Measurements from ENCODE around the gene HM13. TPM values are rescaled to one million over a fixed set of nuclear protein-coding genes. Genes with fewer than 3 reads are reported as not detected.

The HM13 gene
- total and polyA plus RNA-seq, 8 donors: 139 to 286 (median 184) TPM

GRCh38 chr20:31550099-31550498, 35.9 kb downstream of the HM13 start:
- no peak for TF ChIP-seq CTCF (IDR thresholded peaks at IDR 0.05)
- no peak for ATAC-seq
- Histone ChIP-seq H3K4me1 (no peaks in the 10 kb centered on the region), H3K9me3 (no peaks in the 10 kb centered on the region), H3K36me3 (peaks cover 3 to 54% (median 29%) of the 10 kb centered on the region in 3 donors), H3K27me3 (no peaks in the 10 kb centered on the region), H3K27ac (no peak overlapping the region), H3K4me3 (no peak overlapping the region)
- WGBS, 2 donors: 87 to 92% methylated on average over 13 of the region's 13 CpGs
- DNase-seq: no peak
- intact Hi-C loops (cut with DNase I): loop anchor here in 1 of 3 donors (10.0 kb wide), 1 partner anchor 65 kb away; no protein-coding TSS in a partner anchor
- no peak for FAIRE-seq

- 83 to 87% methylated on average over 11 of the region's 11 CpGs for WGBS, 2 donors
- no peak for TF ChIP-seq CTCF (IDR thresholded peaks at IDR 0.05)
- H3K27ac ChIP-seq: no peak overlapping the region
- peaks cover 3 to 63% (median 31%) of the 10 kb centered on the region in 3 donors for H3K36me3 ChIP-seq
- intact Hi-C loops (cut with DNase I): loop anchor here in 1 of 3 donors (10.0 kb wide), 1 partner anchor 63 kb away; no protein-coding TSS in a partner anchor
- H3K4me3 ChIP-seq: no peak overlapping the region
- H3K27me3 ChIP-seq: no peaks in the 10 kb centered on the region
- H3K9me3 ChIP-seq: no peaks in the 10 kb centered on the region
- DNase-seq (no peak), ATAC-seq (no peak), FAIRE-seq (no peak)
- no peaks in the 10 kb centered on the region for H3K4me1 ChIP-seq
Measured at GRCh38 chr20:31551163-31552081, 37.2 kb downstream of the HM13 start.

GRCh38 chr20:31555203-31555775, 41.0 kb downstream of the HM13 start:
- 78 to 79% methylated on average over 6 of the region's 6 CpGs for WGBS, 2 donors
- ATAC-seq: no peak

GRCh38 chr20:31559704-31560093, 45.5 kb downstream of the HM13 start:
- DNase-seq: no peak
- WGBS, 2 donors: 89 to 90% methylated on average over 2 of the region's 2 CpGs
- no peaks in the 10 kb centered on the region for H3K27me3 ChIP-seq
- ATAC-seq: no peak
- FAIRE-seq: no peak
- H3K4me1 ChIP-seq: no peaks in the 10 kb centered on the region
- intact Hi-C loops (cut with DNase I): loop anchor here in 2 of 3 donors (5.0 to 10.0 kb wide), 2 partner anchors 53 to 55 kb away; no protein-coding TSS in a partner anchor
- no peak for TF ChIP-seq CTCF (IDR thresholded peaks at IDR 0.05)
- no peak overlapping the region for H3K4me3 ChIP-seq
- peak overlapping the region in 1 of 4 donors; percentile 2 for H3K27ac ChIP-seq
- no peaks in the 10 kb centered on the region for H3K9me3 ChIP-seq
- H3K36me3 ChIP-seq: peaks cover 0 to 51% (median 25%) of the 10 kb centered on the region in 3 donors

More at GRCh38 chr20:31555203-31555775, 41.0 kb downstream of the HM13 start:
- H3K9me3 ChIP-seq: no peaks in the 10 kb centered on the region
- no peaks in the 10 kb centered on the region for H3K27me3 ChIP-seq
- H3K4me3 ChIP-seq: no peak overlapping the region
- intact Hi-C loops (cut with DNase I): loop anchor here in 1 of 3 donors (10.0 kb wide), 1 partner anchor 60 kb away; no protein-coding TSS in a partner anchor
- no peak overlapping the region for H3K27ac ChIP-seq
- no peaks in the 10 kb centered on the region for H3K4me1 ChIP-seq
- DNase-seq: no peak
- TF ChIP-seq CTCF (IDR thresholded peaks at IDR 0.05): no peak
- H3K36me3 ChIP-seq: peaks cover 3 to 52% (median 13%) of the 10 kb centered on the region in 3 donors
- FAIRE-seq: no peak
